ENCODE results near the gene MIA. TPM values are rescaled to one million over a fixed set of nuclear protein-coding genes. Genes with fewer than 3 reads are reported as not detected.
"Not testable (repeated sequence)": the region's sequence is repeated elsewhere in the genome, so short reads cannot be mapped to it uniquely, and the experiment has no call there.

Gene MIA
- total and polyA plus RNA-seq, 9 of the 15 experiments (the other 6 are each of a cell fraction or from before 2014, with no cell fraction given): 0.21 TPM; not detected in 8

GRCh38 chr19:40822704-40823553 is 47.6 kb downstream of the MIA start (continued):
- TF ChIP-seq MECOM (CRISPR knock-in tag; IDR thresholded peaks at IDR 0.05) (peak; percentile 84), ZNF589 (CRISPR knock-in tag; IDR thresholded peaks at IDR 0.05; ENCODE audit: low read depth) (peak; percentile 38; the same call in 1 of the 2 replicates), FOXM1 (IDR thresholded peaks at IDR 0.05; ENCODE audit: low read depth) (peak; percentile 60), PTTG1 (tag; IDR thresholded peaks at IDR 0.05; ENCODE audit: low read depth) (peak; percentile 66), TRIM24 (IDR thresholded peaks at IDR 0.05) (peak; percentile 81 to 92; a peak in 3 of 4 replicates), ZNF644 (tag; IDR thresholded peaks at IDR 0.05; ENCODE audit: low read depth) (peak; percentile 94)
- not testable (repeated sequence) for TF ChIP-seq FOXM1 (CRISPR knock-in tag; IDR thresholded peaks at IDR 0.05; ENCODE audit: low read depth)

- in situ Hi-C loops (cut with MboI); FAIRE-seq; H3K27ac ChIP-seq (ENCODE audit: extremely low read depth, low read depth, low read length); DNase-seq (ENCODE audit: extremely low read depth in 1 of 4, low spot score in 3 of 4); H3K9me1 ChIP-seq (ENCODE audit: control insufficient read depth, insufficient read depth, low read length); H3K79me2 ChIP-seq (ENCODE audit: control insufficient read depth, insufficient read depth, low read length); H3K9me3 ChIP-seq (replicated peaks; ENCODE audit: control insufficient read depth, insufficient read depth, low read depth, low read length); POLR2A ChIA-PET; BruUV-seq (replicated peaks); H3K27me3 ChIP-seq (ENCODE audit: control insufficient read depth in 2 of 2, insufficient read depth in 2 of 2, low read length in 2 of 2); CTCF ChIA-PET (ENCODE audit: low intra/inter-chr PET ratio); H4K20me1 ChIP-seq (replicated peaks; ENCODE audit: control insufficient read depth, insufficient read depth, low read length); ATAC-seq; H3K36me3 ChIP-seq (ENCODE audit: control insufficient read depth, insufficient read depth, low read length); H3K4me3 ChIP-seq; H2AFZ ChIP-seq (ENCODE audit: low read depth, low read length): not testable (repeated sequence)
- TF ChIP-seq MAX (CRISPR knock-in tag; IDR thresholded peaks at IDR 0.05) (0 out of 2 replicates have a peak, but pooled peaks have one; percentile 22), RBFOX2 (IDR thresholded peaks at IDR 0.05; ENCODE audit: low read depth, low read length) (peak; percentile 35; the same call in 1 of the 2 replicates), ARID4B (CRISPR knock-in tag; IDR thresholded peaks at IDR 0.05) (peak; percentile 24; the same call in 1 of the 2 replicates)
- H3K4me2 ChIP-seq (ENCODE audit: insufficient read depth, low read length): peak overlapping the region; percentile 67; the same call in 1 of the 2 replicates
- intact Hi-C loops (cut with micrococcal nuclease): loop anchor here (5.0 kb wide), 1 partner anchor 163 kb away; no protein-coding TSS in a partner anchor
- 89% methylated on average over 9 of the region's 16 CpGs for WGBS (ENCODE audit: insufficient coverage, low coverage, missing lambda C conversion rate)
- peak overlapping the region in 1 of 2 experiments; percentile 66; a peak in 2 of 4 replicates for H3K9ac ChIP-seq (ENCODE audit: insufficient read depth in 1 of 2, low read depth in 2 of 2, low read length in 2 of 2)
- H3K4me1 ChIP-seq (replicated peaks in 1 of 2; ENCODE audit: control insufficient read depth in 2 of 2, insufficient read depth in 2 of 2, low read length in 2 of 2): peaks cover 41 to 54% of the 10 kb centered on the region in 2 experiments
Measured at GRCh38 chr19:40824916-40825315, 49.6 kb downstream of the MIA start.

All from K562 (cell line).